ENCODE results near the gene ZNF341. TPM values are rescaled to one million over a fixed set of nuclear protein-coding genes. Genes with fewer than 3 reads are reported as not detected.

Gene ZNF341
- total and polyA plus RNA-seq, 2 experiments from 2014 or later: 4.3 to 6.1 TPM

GRCh38 chr20:33840160-33840559 is 108.4 kb downstream of the ZNF341 start (continued):
- TF ChIP-seq NANOG (IDR thresholded peaks at IDR 0.05; ENCODE audit: borderline replicate concordance) (no peak), ZNF331 (CRISPR knock-in tag; IDR thresholded peaks at IDR 0.05; ENCODE audit: low read depth) (no peak), ZNF114 (CRISPR knock-in tag; IDR thresholded peaks at IDR 0.05) (no peak), EZH2 (IDR thresholded peaks at IDR 0.05; ENCODE audit: low read depth, unreplicated experiment) (no peak), CTCF (conservative IDR thresholded peaks at IDR 0.05; ENCODE audit: low read depth in 2 of 2) (no peak), POLR2AphosphoS5 (IDR thresholded peaks at IDR 0.05; ENCODE audit: low read depth) (no peak)

- no peaks in the 10 kb centered on the region for H3K9me3 Mint-ChIP-seq
- peaks cover 36% of the 10 kb centered on the region for H3K4me1 ChIP-seq (ENCODE audit: insufficient read depth)
- no peak overlapping the region for H3K27ac ChIP-seq (ENCODE audit: low read depth)
- H4K20me1 ChIP-seq (replicated peaks; ENCODE audit: insufficient read depth): peaks cover 32% of the 10 kb centered on the region
- H3K4me3 Mint-ChIP-seq: no peak overlapping the region
- H3K27me3 Mint-ChIP-seq (ENCODE audit: insufficient read depth, low read depth, poor library complexity): peaks cover 4% of the 10 kb centered on the region
- ATAC-seq: no peak
- no peak overlapping the region for H3K27ac Mint-ChIP-seq
- no peaks in the 10 kb centered on the region for H3K36me3 Mint-ChIP-seq (ENCODE audit: low read depth)
- no peaks in the 10 kb centered on the region for H3K27me3 ChIP-seq (ENCODE audit: insufficient read depth)
- no peaks in the 10 kb centered on the region for H3F3A ChIP-seq (replicated peaks; ENCODE audit: low read depth)
- no peak for TF ChIP-seq STAT1 (IDR thresholded peaks at IDR 0.05; ENCODE audit: unreplicated experiment)
- no peak for TF ChIP-seq JUNB (IDR thresholded peaks at IDR 0.05; ENCODE audit: unreplicated experiment)
- TF ChIP-seq CREB1 (CRISPR knock-in tag; IDR thresholded peaks at IDR 0.05; ENCODE audit: low read depth): no peak
- TF ChIP-seq ZNF462 (CRISPR knock-in tag; IDR thresholded peaks at IDR 0.05): no peak
- no peak for TF ChIP-seq REST (IDR thresholded peaks at IDR 0.05; ENCODE audit: unreplicated experiment)
- TF ChIP-seq EZH2 (IDR thresholded peaks at IDR 0.05; ENCODE audit: low read depth, unreplicated experiment): no peak
- no peak for TF ChIP-seq POLR2AphosphoS5 (IDR thresholded peaks at IDR 0.05; ENCODE audit: low read depth)
- H3K4me3 ChIP-seq: no peak overlapping the region
- peaks cover 97% of the 10 kb centered on the region for H3K79me2 ChIP-seq (replicated peaks; ENCODE audit: insufficient read depth)
- no peaks in the 10 kb centered on the region for H3K9me2 ChIP-seq (ENCODE audit: insufficient read depth)
- H3K4me2 ChIP-seq: no peak overlapping the region
- no peak overlapping the region for H2AFZ ChIP-seq
- H3K4me1 Mint-ChIP-seq: peaks cover 60% of the 10 kb centered on the region
- H3K36me3 ChIP-seq (ENCODE audit: insufficient read depth): no peaks in the 10 kb centered on the region
- DNase-seq (ENCODE audit: low spot score): no peak
These were observed 109.1 kb downstream of the ZNF341 start for GRCh38 chr20:33840759-33841435.

Measured in GM23338 (cell line).